Neural crest cell (in vitro differentiated cells): Measurements from ENCODE around the gene MAST4. TPM values are rescaled to one million over a fixed set of nuclear protein-coding genes. Genes with fewer than 3 reads are reported as not detected.

Experiments
- DNase-seq: peaks from one replicate; pipeline ENCODE4 v3.0.0; 2021; ENCODE audit warnings: low read depth, mixed read lengths, low spot score
- H3K27ac Mint-ChIP-seq: one replicate; pipeline ENCODE4 v1.8.0; 2021; ENCODE audit warnings: mild to moderate bottlenecking, mixed read lengths; ENCODE audit not compliant: unreplicated experiment
- H3K27me3 Mint-ChIP-seq: 2 replicates; pipeline ENCODE4 v1.8.0; 2021; ENCODE audit warnings: low read depth, mild to moderate bottlenecking, mixed read lengths
- H3K36me3 Mint-ChIP-seq: 2 replicates; pipeline ENCODE4 v1.8.0; 2021; ENCODE audit warnings: low read depth, mild to moderate bottlenecking, mixed read lengths
- H3K4me1 Mint-ChIP-seq: 2 replicates; pipeline ENCODE4 v1.8.0; 2021; ENCODE audit warnings: mixed read lengths
- H3K4me3 Mint-ChIP-seq: one replicate; pipeline ENCODE4 v1.8.0; 2021; ENCODE audit warnings: mild to moderate bottlenecking, mixed read lengths
- H3K9me3 Mint-ChIP-seq: 2 replicates; pipeline ENCODE4 v1.8.0; 2021; ENCODE audit warnings: mixed read lengths
- CTCF ChIP-seq: fragments of 200-600 bp; sonication (generic); conservative IDR thresholded peaks from 2 replicates; pipeline ENCODE4 v1.5.0; 2021; ENCODE audit warnings: antibody characterized with exemption, mild to moderate bottlenecking
- total RNA-seq: library from RNA; stranded (reverse); gene quantifications from 2 replicates; pipeline ENCODE4 v1.2.1, GENCODE V29; 2021

Gene MAST4
- total RNA-seq, 1 donor from 2014 or later: 7.3 TPM

DNA sequence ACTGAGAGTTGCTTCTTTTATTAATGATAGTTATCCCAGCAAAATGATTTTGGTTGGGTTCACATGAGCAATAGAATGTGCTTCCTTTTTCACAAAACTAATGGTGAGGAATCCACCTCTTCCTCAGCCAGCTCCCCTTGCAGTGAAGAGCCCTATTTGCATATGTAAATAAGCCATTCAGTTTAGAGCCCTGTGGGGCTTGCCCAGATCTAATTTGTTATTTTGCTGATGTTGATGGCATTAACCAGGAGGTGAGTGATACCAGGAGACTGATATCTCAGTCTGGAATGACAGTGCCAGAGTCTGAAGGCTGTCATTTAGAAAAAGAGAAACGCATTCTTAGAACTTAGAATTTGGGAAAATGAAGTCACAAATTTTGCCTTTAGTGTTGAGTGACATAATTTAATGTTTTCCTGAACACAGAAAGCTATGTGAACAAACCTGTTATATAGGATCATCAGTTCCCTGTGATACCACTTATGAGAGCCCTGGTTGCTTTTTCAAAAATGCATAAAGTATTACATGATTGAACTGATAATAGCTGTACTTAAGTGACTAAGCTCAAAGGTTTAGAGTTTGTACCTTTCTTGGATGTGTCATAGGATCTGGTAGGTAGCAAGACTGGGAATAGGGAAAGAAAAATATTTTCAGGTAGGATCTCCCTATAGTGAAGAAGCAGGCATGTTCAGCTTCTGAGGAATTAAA lies 271.6 kb downstream of the MAST4 start:
- no peak overlapping the region for H3K4me3 Mint-ChIP-seq
- no peak for DNase-seq
- H3K36me3 Mint-ChIP-seq: no peaks in the 10 kb centered on the region
- no peak for TF ChIP-seq CTCF
- peaks cover 3% of the 10 kb centered on the region for H3K4me1 Mint-ChIP-seq
- H3K9me3 Mint-ChIP-seq: no peaks in the 10 kb centered on the region
- no peak overlapping the region for H3K27ac Mint-ChIP-seq
- H3K27me3 Mint-ChIP-seq: no peaks in the 10 kb centered on the region

- Mint-ChIP-seq H3K9me3 (no peaks in the 10 kb centered on the region), H3K4me3 (no peak overlapping the region), H3K4me1 (peaks cover 14% of the 10 kb centered on the region), H3K27ac (no peak overlapping the region), H3K36me3 (no peaks in the 10 kb centered on the region), H3K27me3 (no peaks in the 10 kb centered on the region)
- DNase-seq: no peak
- TF ChIP-seq CTCF: no peak
Observed at GRCh38 chr5:66869347-66869746, 273.2 kb downstream of the MAST4 start.

DNA sequence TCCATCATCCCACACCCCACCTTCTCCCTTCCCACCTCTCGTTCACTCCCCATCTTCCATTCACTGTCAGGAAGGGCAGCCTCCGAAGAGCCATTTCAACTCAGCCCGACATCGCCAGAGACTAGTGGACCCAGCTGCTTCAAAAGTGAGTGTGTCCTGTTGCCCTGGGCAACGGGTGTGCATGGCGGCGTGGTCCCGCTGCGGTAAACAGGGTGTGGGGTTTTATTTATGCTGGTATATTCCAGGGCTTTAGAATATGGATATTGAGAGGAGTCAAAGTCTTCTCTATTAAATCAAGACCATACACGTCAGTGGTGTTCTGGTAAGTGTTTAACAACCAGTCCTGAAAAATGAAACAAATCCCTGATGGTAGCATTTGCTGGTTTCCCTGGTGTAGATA lies 274.5 kb downstream of the MAST4 start:
- H3K27ac Mint-ChIP-seq: no peak overlapping the region
- H3K27me3 Mint-ChIP-seq: no peaks in the 10 kb centered on the region
- no peak for DNase-seq
- TF ChIP-seq CTCF: no peak
- H3K36me3 Mint-ChIP-seq: no peaks in the 10 kb centered on the region
- no peak overlapping the region for H3K4me3 Mint-ChIP-seq
- H3K4me1 Mint-ChIP-seq: peaks cover 14% of the 10 kb centered on the region
- H3K9me3 Mint-ChIP-seq: no peaks in the 10 kb centered on the region

DNA sequence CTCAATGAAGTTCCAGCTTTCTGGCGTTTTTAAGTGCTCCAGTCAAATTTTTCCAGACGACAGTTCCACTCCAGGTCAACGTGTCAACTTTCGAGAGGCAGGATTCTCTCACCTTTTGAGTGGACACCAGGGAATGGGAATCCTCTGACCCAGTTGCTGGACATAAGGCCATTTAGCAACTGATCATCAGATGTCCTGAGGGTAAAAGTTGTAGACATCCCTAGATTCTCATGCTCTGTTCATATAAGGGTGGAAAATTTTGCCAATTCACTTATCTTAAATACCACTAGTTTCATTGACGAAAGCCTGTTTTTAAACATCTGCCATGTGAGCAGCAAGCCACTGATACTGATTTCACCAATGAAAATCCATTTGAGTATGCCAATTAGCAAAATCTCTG lies 275.5 kb downstream of the MAST4 start:
- Mint-ChIP-seq H3K9me3 (no peaks in the 10 kb centered on the region), H3K27me3 (no peaks in the 10 kb centered on the region), H3K27ac (no peak overlapping the region), H3K4me1 (peaks cover 14% of the 10 kb centered on the region), H3K4me3 (no peak overlapping the region), H3K36me3 (no peaks in the 10 kb centered on the region)
- DNase-seq: no peak
- no peak for TF ChIP-seq CTCF

- TF ChIP-seq CTCF: no peak
- Mint-ChIP-seq H3K4me3 (no peak overlapping the region), H3K27ac (no peak overlapping the region), H3K36me3 (no peaks in the 10 kb centered on the region), H3K4me1 (peaks cover 14% of the 10 kb centered on the region), H3K27me3 (no peaks in the 10 kb centered on the region), H3K9me3 (no peaks in the 10 kb centered on the region)
- no peak for DNase-seq
Observed at GRCh38 chr5:66872736-66873331, 276.6 kb downstream of the MAST4 start.
